Activated CD4-positive, alpha-beta T cell treated with anti-CD3 and anti-CD28 coated beads, Interleukin-2, amount 50 U/mL, for 24 hours (primary cell): ENCODE results near the gene COL4A3.
"Not testable (repeated sequence)": the region's sequence is repeated elsewhere in the genome, so short reads cannot be mapped to it uniquely, and the experiment has no call there.

Source experiments
- DNase-seq, 2 donors: peaks; one replicate each; pipeline ENCODE4 v3.0.0-alpha.2; 2020; ENCODE audit warnings: low read depth in 1 of 2, low spot score in 1 of 2

Gene COL4A3

DNA sequence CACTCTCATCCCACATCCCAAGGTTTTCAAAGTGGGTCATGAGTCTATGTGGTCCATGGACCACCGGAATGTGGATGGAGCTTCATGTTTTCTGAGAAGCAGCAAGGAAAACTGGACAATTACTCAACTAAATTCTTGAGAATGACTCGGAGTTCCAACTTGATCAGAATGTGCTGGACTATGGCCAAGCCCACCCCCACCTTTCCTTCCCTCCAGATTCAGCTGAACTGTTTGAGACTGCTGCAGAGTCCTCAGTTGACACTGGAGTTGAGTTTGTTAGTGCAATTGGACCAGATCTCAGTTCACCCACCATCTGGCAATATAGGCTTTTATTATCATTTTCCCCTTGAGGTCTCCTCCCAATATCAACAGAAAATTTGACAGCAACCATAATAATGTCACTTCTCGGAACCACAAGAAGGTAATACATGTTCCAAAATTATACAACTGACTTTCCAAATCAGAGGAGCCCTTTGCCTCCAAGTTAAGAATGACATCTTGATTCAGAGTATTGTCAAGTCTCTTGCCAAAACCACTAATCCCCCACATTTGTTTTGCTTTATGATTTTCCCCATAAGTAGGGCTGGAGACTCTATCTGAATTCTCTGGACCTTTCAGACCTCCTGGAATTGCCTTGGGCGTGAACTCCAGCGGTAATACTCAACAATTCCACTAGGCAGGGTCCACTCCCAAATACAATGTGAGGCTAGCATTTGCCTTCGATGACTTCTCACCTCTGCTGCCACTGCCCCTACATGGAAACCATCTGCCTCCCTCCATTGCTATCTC is 9.2 kb upstream of the COL4A3 start:
- no peak for DNase-seq

DNA sequence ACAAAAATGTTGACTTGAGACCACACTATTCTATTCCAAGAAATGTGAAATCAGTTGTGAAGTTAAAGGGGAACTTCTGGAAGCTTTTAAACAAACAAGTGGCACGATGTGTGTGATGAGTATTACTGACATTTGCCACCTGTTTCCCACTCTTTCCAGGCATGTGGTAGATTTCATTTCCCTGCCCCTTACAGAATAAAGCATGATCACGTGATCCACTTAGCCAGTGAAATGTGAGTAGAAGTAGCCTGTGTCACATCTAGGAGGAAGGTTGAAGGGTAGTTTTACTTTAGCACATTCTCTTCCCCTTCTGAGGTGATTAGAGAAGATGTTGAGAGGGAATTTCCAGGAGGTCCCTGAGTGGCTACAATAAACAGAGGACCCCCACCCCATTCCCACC is 4.3 kb upstream of the COL4A3 start:
- no peak for DNase-seq

DNA sequence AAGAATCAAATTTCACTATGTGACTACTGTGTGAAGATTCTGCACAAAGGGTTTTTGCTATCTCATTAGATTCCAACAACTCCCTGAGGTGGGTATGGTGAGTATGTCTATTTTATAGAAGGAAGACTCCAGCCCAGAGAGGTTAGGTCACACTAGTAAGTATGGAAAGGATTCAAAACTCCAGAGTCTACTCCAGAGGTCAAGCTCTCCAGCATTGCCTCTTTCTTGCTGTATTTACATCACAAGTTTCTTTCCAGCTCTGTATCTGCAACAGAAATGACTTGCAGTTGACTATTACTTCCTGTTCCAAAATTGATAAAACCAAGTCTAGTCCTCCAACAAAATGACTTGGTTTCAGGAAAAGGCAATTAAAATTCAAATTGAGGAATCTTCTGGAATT is 2.5 kb upstream of the COL4A3 start:
- no peak for DNase-seq

DNA sequence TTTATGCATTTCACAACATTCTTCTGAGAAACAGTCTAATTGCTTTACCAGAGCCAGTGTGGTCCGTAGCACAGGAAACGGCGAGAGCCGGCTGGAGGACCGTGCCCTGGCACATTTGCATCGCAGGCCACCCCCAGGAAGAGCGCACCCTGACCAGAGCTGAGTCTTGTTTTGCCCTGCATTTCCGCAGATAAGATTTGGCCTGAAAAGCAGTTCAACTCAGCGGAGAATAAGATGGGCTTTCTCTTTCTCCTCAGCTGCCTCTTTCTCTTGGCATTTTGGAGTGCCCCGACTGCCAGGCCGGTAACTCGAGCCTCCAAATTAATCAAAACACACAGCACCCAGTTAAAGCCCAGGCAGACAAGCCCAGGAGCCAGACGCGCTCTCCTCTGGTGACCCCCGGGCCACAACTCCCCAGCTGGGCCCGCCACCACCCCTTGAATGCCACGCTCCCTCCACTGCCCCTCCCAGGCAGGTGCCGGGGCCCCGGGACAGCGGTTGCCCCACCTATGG is 883 bp upstream of the COL4A3 start:
- no peak for DNase-seq

DNA sequence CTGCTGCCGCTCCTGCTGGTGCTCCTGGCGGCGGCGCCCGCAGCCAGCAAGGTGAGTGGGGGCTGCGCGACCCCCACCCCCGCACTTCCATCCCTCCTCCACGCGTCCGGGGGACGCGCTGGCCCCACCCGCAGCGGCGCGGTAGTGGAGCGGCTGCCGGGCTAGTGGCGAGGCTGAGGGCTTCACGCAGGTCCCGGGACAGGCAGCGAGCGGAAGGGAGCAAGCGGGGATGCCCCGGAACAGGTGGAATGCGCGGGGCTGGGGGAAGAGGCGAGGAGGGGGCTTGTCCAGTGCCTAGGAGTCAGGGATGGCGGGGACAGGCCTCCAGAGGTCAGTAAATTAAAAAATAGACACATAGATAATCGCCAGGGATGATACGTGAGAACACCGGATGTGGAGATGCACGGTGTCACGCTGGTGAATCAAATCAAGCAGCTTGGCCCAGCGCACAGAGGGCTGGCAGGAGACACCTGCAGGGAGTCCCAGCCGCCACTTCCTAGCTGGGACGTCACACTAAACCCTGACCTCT is 403 bp downstream of the COL4A3 start:
- no peak for DNase-seq

DNA sequence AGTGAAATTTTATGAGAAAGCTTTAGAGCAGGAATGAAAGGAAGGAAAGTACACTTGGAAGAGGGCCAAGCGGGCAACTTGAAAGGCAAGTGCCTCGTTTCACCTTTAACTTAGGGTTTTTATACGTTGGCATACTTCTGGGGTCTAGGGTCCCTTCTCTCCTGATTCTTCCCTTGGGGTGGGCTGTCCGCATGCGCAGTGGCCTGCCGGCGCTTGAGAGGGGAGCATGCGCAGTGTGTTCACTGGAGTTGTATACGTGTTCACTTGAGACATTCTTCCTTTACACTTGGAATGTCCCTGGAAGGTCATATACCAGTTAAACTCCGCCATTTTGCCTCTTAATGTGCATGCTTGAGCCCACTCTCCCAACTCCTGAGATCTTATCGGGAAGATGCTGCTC is 7.4 kb downstream of the COL4A3 start:
- DNase-seq: not testable (repeated sequence)

DNA sequence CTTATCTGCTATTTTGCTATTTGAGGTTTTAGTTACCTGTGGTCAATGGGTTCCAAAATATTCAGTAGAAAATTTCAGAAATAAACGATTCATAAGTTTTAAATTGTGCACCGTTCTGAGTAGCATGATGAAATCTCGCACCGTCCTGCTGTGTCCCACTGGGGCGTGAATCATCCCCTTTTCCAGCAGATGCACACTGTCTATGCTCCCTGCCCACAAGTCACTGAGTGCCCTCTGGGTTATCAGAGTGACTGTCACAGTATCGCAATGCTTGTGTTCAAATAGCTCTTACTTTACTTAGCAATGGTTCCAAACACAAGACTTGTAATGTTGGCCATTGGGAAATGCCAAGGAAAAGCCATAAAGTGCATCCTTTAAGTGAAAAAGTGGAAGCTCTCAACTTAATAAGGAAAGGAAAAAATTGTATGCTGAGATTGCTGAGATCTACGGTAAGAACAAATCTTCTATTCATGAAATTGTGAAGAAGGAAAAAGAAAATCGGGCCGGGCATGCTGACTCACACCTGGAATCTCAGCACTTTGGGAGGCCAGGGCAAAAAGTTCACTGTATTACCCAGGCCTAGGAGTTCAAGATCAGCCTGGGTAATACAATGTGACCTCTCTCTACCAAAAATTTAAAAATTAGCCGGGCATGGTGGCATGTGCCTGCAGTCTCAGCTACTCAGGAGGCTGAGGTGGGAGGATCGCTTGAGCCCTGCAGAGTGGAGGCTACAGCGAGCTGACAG is 13.3 kb downstream of the COL4A3 start:
- no peak for DNase-seq

DNA sequence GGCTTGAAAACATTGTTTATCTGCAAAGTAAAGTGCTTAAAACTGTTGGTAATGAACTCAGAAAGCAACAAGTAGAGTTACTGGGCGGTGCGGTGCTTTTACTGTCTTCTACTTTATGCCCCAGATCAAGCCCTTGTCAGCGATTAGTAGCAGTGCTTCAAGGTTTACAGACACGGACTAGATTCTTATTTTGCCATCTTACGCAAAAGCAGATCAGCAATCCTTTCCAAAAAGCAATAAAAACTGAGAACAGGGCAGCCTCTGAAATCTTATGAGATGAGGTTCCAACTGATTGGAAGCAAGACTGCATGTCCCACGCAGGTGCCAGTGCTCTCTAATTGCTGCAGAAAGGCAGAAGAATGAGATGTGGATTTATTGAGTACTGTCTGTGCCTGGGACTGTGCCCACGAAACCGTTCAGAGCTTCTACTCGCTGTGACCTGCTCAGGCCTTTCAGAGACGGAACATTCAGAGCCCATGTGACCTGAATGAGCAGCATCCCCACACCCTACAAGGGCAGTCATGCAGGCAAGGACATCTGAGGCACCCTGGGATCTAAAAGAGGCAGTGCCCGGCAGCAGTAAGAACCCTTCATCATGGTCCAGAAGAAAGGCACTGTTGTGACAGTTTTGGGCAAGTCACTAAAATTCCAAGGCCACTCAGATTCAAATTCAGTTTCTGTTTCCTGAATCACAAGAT is 15.7 kb downstream of the COL4A3 start:
- no peak for DNase-seq

DNA sequence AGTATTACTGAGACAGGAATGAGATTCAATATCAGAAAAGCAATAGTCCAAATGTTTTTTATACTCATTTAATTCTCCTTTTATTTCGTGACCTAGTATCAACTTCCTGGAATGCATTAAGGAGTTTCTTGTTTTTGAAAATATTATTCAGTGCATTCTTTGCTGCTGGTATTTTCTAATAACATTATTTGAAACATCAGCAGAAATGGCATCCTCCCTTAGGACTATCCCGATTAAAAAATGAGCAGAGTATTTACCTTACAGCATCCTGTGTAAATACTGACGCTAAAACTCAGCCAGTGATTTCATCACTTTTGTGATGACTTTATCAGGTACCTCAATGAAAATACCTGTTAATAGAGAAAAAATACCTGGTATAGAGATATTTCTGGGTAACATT is 16.3 kb downstream of the COL4A3 start:
- no peak for DNase-seq

DNA sequence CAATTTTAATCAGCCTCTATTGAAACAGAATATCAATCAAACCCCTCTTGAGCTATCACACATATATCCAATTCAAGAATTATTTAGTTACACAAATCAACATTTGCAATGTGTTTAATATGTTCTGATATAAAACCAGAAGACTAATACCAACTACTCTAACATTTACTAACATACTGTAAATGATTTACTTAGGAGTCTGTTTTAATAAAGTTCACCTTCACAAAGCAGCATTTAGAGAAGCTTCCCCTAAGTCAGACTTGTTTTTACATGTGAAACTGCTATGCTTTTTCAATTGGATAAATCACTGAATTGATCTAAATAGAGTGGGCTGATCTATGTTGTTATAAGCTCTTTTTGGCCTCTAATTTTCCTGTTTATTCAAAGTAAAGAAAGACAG is 18.3 kb downstream of the COL4A3 start:
- DNase-seq: no peak

DNA sequence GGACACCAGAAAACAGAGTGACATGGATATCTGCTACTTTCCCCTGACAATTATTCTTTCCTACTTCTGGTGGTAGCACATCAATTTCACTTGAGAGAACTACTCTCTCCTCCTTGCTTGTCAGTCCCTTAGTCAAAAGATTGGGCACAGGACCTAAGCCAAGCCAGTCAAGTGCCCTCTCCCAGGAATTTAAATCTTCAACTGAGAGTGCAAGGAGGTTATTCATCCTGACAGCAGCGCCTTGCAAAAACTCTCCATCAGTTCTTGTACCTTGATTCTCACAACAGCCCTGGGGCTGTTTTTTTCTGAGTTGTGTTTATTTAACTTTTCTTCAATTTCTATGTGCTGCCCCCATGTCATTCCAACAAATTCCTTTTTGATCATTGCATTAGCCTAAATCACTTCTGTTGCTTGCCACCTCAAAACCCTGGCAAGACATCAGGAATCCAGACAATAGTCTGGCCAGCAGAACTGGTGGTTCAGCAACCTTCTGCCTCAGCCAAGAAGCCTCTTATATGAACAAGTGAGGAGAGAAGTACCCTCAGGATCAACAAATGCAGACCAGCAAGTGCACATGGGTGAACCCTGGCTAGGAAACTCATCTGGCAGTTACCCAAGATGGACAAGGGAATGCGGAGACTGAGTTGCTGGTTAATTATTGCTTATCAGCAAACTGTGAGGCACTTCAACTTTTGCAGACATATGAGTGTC is 19.4 kb downstream of the COL4A3 start:
- no peak for DNase-seq

DNA sequence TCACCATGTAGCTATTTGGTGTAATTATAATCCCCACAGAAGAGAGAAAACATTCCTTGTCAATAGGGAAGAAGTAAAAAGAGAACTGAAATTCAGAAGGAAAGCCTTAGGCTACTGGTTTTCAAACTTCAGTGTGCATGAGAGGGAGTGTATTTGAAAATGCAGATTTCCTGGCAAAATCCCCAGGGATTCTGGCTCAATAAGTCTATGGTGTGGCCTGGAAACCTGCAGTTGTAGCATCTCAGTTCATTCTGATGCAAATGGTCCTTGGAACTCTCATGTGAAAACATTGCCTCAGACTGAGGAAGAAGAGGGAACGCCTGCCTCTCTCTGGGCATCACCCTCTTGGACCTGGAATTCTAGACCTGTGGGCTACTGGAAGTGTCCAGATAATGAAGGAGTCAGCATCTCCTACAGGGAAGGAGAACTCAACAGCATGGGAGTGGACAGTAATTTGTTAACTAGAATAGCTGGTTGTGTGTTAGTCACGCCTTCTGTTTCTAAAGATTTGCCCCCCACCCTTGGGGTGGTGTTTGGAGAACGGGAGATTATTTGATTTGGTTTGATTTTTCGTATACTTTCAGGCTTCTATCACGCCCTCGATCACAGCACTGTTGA is 21.3 kb downstream of the COL4A3 start:
- DNase-seq: no peak

DNA sequence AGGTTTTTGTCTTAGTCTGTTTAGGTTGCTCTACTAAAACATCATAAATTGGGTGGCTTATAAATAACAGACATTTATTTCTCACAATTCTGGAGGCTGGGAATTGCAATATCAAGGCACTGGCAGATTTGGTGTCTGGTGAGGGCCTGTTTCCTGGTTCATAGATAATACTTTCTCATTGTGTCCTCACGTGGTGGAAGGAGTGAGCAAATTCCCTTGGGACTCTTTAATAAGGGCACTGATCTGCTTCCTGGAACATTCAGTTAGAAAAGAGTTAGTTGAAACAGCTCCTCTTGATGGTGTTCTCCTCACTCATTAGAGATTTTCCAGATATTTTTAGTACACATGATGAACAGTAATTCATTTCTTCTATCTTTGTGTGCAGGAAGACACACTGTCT is 22.3 kb downstream of the COL4A3 start:
- no peak for DNase-seq

DNA sequence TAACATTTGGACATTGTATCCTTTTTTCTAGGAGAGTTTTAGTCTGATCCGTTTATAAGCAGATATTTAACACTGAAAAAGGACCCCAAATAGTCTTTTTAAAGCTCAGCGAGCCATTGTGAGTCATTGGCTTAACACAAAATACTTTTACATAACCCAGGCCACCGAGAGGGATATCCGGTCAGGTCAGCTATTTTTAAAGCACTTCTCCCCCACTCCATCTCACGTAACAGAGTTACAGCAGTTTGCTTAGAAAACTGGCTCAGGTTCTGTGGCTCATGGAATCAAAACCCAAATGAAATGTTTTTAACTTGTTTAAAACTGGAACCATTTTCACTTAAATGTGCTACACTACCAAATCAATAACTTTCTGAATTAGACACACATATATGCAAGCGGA is 23.9 kb downstream of the COL4A3 start:
- no peak for DNase-seq

DNA sequence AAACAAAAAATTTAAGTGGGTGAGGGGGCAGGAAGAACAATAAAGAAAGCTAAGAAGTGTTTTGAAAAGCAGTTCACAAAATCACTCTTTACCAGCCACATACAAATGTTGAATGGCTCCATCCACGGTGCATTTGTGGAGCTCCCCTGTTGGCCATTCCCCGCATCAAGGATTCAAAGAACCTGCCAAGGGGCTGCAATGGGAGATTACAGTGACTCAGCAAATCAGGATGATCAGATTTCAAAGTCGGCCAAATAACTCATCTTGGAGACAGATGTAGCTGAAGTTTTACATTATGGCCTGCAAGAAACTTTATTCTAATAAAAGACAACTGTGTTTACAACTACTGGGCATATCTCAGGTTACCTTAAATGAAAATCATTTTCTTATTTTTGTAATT is 26.9 kb downstream of the COL4A3 start:
- DNase-seq: no peak

DNA sequence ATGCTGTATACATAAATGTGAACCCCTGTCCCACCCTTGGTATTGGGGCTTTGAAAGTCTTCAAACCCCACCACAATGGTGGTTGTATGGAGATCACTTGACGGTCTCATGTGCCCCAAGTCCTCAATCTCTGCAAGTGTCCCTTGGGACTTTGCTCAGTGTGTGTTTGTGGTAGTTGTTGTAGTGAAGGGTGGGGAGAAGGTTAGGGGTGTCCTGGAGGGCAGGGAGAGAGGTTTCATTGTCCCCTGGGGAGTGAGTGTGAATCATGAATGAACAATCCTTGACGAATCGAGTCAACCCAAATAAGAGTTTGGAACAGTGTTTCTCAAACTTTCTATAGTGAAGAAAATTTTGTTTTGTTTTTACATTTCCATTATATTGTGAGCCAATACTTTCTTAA is 28.1 kb downstream of the COL4A3 start:
- DNase-seq: no peak

DNA sequence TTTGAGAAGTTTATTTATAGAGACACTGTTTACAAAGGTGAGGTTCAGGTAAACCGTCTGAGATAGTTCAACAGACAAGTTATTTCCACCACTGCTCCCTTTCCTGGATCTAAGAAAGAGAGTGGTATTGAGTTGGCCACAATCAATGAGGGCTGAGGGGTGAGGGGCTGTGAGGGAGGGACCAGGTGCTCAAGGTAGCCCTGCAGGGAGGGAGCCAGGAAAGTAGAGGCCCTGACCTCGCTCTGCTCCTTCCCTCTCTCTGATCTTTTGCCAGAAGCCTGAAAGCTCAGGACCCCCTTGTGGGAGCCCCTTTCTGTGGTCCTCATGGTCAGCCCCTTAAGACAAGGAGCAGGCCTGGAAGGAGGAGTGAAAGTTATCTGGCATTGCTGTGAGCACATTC is 29.8 kb downstream of the COL4A3 start:
- DNase-seq: no peak

DNA sequence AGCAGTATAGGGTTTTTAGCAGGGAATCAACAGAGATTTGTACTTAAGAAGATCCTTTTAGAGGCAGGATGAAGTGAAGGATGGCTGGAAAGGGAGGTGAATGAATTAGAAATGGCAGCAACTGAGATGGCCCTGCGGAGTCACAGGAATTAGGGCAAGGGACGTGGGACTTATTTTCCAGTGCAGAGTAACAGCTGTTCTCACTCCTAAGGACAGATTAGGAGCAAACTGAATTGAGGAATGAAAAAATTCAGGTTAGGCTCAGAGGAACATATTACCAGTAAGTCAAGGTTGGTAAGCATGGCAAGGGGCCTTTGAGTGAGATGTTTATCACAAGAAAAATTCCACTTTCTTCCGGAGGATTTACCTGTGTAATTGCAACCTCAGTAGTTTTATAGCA is 34.4 kb downstream of the COL4A3 start:
- DNase-seq: no peak

DNA sequence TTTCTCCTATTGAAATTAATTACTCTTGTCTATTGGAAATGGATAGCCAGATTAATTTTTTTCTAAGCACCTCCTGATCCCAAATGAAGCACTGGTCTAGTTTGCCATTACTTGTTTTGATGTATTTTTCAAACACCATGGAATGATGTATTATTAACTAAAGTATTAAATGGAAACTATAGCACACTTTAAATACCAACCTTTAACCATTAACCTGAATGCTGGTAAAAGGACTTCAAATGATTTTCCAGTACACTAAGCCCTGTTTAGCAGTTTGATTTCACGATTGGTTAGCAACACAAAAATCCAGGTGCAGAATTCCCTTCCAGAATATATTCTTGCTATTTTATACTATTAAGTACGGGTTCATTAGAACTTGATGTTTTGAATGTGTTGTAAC is 37.3 kb downstream of the COL4A3 start:
- no peak for DNase-seq

DNA sequence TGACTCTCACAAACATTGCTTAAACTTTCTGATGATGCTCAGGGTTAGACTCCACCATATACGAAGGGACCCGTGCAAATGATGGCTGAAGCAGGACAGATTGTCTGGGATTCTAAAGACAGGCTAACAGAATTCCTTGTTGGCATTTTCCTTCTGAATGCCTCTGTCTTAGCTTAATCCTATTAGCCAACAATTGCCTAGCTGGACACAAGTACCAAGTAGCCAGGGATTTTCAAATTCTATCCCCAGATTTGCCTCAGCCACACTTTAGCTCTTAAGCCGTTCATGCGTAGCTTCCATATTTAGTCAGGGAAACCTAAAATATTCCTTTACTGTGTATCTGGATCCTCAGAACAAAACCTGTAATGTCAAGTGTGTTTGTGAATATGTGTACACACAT is 40.0 kb downstream of the COL4A3 start:
- DNase-seq: no peak

DNA sequence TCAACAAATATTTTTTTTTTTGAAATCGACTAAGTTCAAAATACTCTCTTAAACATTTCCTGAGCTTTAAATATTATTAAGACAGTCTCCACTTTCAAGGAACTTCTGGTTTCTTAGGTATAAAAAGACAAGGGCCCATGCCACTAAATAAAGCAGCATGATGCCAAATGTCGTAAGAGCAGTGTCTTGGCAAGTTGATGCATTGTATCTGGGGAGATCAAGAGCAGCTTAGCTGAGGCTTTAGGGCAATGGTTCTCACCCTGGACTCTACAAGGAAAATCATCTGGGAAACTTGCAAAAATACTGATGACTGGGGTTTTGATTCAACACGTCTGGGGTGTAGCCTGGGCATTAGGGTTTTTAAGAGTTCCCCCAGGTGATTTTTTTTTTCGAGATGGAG is 41.3 kb downstream of the COL4A3 start:
- no peak for DNase-seq
